ENCODE results near the gene TMEM163. TPM values are rescaled to one million over a fixed set of nuclear protein-coding genes. Genes with fewer than 3 reads are reported as not detected.
A peak's percentile ranks its signal among the peaks of the same experiment; 100 is the strongest.

Gene TMEM163
- total and polyA plus RNA-seq, 2 donors (not counting 3 experiments of a cell fraction or from before 2014, with no cell fraction given), result 1.0 to 2.8 TPM

DNA sequence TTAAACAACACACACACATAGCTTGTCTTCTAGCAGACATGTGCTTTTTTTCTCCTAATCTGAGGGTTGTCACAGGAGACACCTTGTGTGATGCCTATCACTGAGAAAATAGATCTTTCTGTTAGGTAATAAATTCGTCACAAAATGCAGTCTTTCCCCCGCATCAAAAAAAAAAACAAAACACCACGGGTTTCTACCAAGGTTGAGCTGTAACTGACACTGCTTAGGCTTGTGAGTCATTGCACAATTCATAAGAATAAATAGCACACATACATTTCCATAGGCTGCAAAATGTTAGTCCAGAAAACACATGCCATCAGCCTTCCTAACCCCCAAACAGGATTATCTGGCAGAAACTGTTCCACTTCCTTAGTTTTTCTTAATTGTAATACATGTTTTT, 6.5 kb downstream of the TMEM163 start:
- dilution Hi-C loops (cut with MboI; ENCODE audit: extremely low pct_ligation_motif_present, low sequenced_read_pairs), result no loop called here
- TF ChIP-seq EZH2 (IDR thresholded peaks at IDR 0.05; ENCODE audit: borderline replicate concordance, low read depth, low read length, severe bottlenecking) (no peak), FOS (IDR thresholded peaks at IDR 0.05; ENCODE audit: borderline replicate concordance, insufficient read depth, low read length) (peak; percentile 46), MYC (IDR thresholded peaks at IDR 0.05; ENCODE audit: low read depth, low read length) (no peak)
- TF ChIP-seq, protein P1, sequence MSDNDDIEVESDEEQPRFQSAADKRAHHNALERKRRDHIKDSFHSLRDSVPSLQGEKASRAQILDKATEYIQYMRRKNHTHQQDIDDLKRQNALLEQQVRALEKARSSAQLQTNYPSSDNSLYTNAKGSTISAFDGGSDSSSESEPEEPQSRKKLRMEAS (IDR thresholded peaks at IDR 0.05; ENCODE audit: insufficient read depth, insufficient read length), result no peak
- TF ChIP-seq, protein P2, sequence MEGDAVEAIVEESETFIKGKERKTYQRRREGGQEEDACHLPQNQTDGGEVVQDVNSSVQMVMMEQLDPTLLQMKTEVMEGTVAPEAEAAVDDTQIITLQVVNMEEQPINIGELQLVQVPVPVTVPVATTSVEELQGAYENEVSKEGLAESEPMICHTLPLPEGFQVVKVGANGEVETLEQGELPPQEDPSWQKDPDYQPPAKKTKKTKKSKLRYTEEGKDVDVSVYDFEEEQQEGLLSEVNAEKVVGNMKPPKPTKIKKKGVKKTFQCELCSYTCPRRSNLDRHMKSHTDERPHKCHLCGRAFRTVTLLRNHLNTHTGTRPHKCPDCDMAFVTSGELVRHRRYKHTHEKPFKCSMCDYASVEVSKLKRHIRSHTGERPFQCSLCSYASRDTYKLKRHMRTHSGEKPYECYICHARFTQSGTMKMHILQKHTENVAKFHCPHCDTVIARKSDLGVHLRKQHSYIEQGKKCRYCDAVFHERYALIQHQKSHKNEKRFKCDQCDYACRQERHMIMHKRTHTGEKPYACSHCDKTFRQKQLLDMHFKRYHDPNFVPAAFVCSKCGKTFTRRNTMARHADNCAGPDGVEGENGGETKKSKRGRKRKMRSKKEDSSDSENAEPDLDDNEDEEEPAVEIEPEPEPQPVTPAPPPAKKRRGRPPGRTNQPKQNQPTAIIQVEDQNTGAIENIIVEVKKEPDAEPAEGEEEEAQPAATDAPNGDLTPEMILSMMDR (IDR thresholded peaks at IDR 0.05; ENCODE audit: extremely low read depth in 1 of 2, insufficient read depth in 1 of 2, low read depth in 1 of 2, low read length in 2 of 2), result no peak
- Histone ChIP-seq H3K9me1 (replicated peaks; ENCODE audit: control insufficient read depth, extremely low read depth, insufficient read depth, low read length) (no peaks in the 10 kb centered on the region), H3K36me3 (ENCODE audit: control insufficient read depth in 2 of 2, extremely low read depth in 1 of 2, insufficient read depth in 2 of 2, low read length in 2 of 2) (no peaks in the 10 kb centered on the region), H3K4me1 (ENCODE audit: control insufficient read depth, extremely low read depth, insufficient read depth, low read length) (peaks cover 11% of the 10 kb centered on the region), H4K20me1 (replicated peaks; ENCODE audit: control insufficient read depth, extremely low read depth, insufficient read depth, low read length) (no peaks in the 10 kb centered on the region), H3K4me2 (ENCODE audit: insufficient read depth, low read length) (peak overlapping the region; percentile 31), H2AFZ (ENCODE audit: low read depth, low read length) (no peak overlapping the region), H3K27me3 (ENCODE audit: control insufficient read depth in 2 of 2, insufficient read depth in 2 of 2, low read length in 2 of 2) (peaks cover 9 to 14% of the 10 kb centered on the region in 2 experiments), H3K79me2 (ENCODE audit: control insufficient read depth, insufficient read depth, low read length) (no peaks in the 10 kb centered on the region), H3K9me3 (replicated peaks; ENCODE audit: control insufficient read depth, insufficient read depth, low read length) (no peaks in the 10 kb centered on the region), H3K27ac (ENCODE audit: insufficient read depth, low read depth, low read length) (no peak overlapping the region), H3K4me3 (replicated peaks in 1 of 3; ENCODE audit: insufficient read depth in 1 of 3, low read depth in 1 of 3, low read length in 3 of 3) (no peak overlapping the region), H3K9ac (replicated peaks; ENCODE audit: extremely low read depth, insufficient read depth, low read length) (no peak overlapping the region)
- CTCF ChIA-PET, result interaction anchor here (0.7 to 2.8 kb wide), 6 partner anchors 10 to 592 kb away, joined by 3 to 12 read pairs (median 6); no protein-coding TSS in a partner anchor
- peak; percentile 55 for FAIRE-seq
- DNase-seq (ENCODE audit: low read depth, low spot score), result peak; percentile 49
- POLR2A ChIA-PET, result interaction anchor here (0.7 kb wide), 1 partner anchor 308 kb away, joined by 3 read pairs; no protein-coding TSS in a partner anchor
- no TSS peak for BruUV-seq (replicated peaks)
- intact Hi-C loops (cut with micrococcal nuclease), result no loop called here
